T-helper 17 cell (primary cell): ENCODE measurements around the gene GRIK4. TPM values are rescaled to one million over a fixed set of nuclear protein-coding genes. Genes with fewer than 3 reads are reported as not detected.
A peak's percentile ranks its signal among the peaks of the same experiment; 100 is the strongest.

Experiments used
- ATAC-seq: fragments of 150-1000 bp; cut with Tn5 transposase; 2 replicates; pipeline ENCODE4 v1.10.0; 2021; ENCODE audit warnings: mild to moderate bottlenecking, moderate library complexity
- DNase-seq, 3 donors: peaks; one replicate each; pipeline versions ENCODE4 v3.0.0 to v3.0.0-alpha.2; 2020 to 2021
- H3K9me3 ChIP-seq: one replicate; pipeline ENCODE4 v1.7.0; 2013; ENCODE audit warnings: low read length, mild to moderate bottlenecking; ENCODE audit not compliant: control insufficient read depth, poor library complexity, severe bottlenecking
- H3K27ac Mint-ChIP-seq: one replicate; pipeline ENCODE4 v1.8.0; 2022; ENCODE audit warnings: mild to moderate bottlenecking, moderate library complexity, mixed read lengths
- H3K27me3 Mint-ChIP-seq: one replicate; pipeline ENCODE4 v1.8.0; 2022; ENCODE audit warnings: mixed read lengths
- H3K36me3 Mint-ChIP-seq: one replicate; pipeline ENCODE4 v1.8.0; 2022; ENCODE audit warnings: low read depth, mixed read lengths
- H3K4me1 Mint-ChIP-seq: one replicate; pipeline ENCODE4 v1.8.0; 2022; ENCODE audit warnings: mild to moderate bottlenecking, mixed read lengths
- H3K4me3 Mint-ChIP-seq: one replicate; pipeline ENCODE4 v1.8.0; 2022; ENCODE audit warnings: mild to moderate bottlenecking, moderate library complexity, mixed read lengths
- total RNA-seq, 4 donors: library from RNA in 2 of 4; stranded (reverse) in 2 of 4; gene quantifications; one replicate each; pipeline ENCODE4 v1.2.3 and lab custom pipeline; 2022 to 2026

GRIK4 gene
- total RNA-seq, 2 donors from 2014 or later, result 0.05 to 0.10 TPM

- Mint-ChIP-seq H3K4me3 (no peak overlapping the region), H3K36me3 (no peaks in the 10 kb centered on the region), H3K27ac (no peak overlapping the region), H3K4me1 (no peaks in the 10 kb centered on the region), H3K27me3 (peaks cover 12% of the 10 kb centered on the region)
- DNase-seq, result no peak
- ATAC-seq, result no peak
- H3K9me3 ChIP-seq, result no peaks in the 10 kb centered on the region
Measured at GRCh38 chr11:120923866-120924508, 412.4 kb downstream of the GRIK4 start.

DNA sequence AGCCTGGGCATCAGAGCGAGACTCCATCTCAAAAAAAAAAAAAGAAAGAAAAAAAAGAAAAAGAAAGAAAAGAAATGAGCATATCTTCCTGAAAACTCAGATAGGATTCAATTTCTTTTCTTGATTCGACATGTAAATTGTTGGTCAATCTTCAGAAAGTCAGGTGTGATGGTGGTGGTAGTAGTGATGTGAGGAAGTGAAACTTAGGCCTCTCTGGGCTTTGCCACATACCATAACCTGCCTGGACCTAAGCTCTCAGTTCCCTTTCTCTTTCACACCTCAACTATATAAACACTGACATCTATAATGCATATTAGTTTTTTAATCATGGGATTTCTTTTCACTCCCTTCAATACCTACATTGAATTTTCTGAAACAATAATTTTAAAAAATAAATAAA lies 414.4 kb downstream of the GRIK4 start:
- peaks cover 15% of the 10 kb centered on the region for H3K27me3 Mint-ChIP-seq

GRCh38 chr11:120928627-120929026 lies 417.1 kb downstream of the GRIK4 start:
- H3K36me3 Mint-ChIP-seq, result peaks cover 2% of the 10 kb centered on the region
- H3K4me3 Mint-ChIP-seq, result no peak overlapping the region
- peaks cover 26% of the 10 kb centered on the region for H3K27me3 Mint-ChIP-seq
- peaks cover 3% of the 10 kb centered on the region for H3K4me1 Mint-ChIP-seq
- no peak for ATAC-seq
- no peak overlapping the region for H3K27ac Mint-ChIP-seq
- DNase-seq, result no peak
- H3K9me3 ChIP-seq, result no peaks in the 10 kb centered on the region

More for the DNA sequence above, 414.4 kb downstream of the GRIK4 start:
- H3K9me3 ChIP-seq, result no peaks in the 10 kb centered on the region
- Mint-ChIP-seq H3K4me1 (no peaks in the 10 kb centered on the region), H3K36me3 (peaks cover 2% of the 10 kb centered on the region), H3K27ac (no peak overlapping the region), H3K4me3 (no peak overlapping the region)
- DNase-seq (no peak), ATAC-seq (no peak)

GRCh38 chr11:120929090-120929489 lies 417.5 kb downstream of the GRIK4 start:
- Mint-ChIP-seq H3K4me1 (peaks cover 3% of the 10 kb centered on the region), H3K27ac (no peak overlapping the region), H3K27me3 (peaks cover 28% of the 10 kb centered on the region), H3K4me3 (no peak overlapping the region), H3K36me3 (peaks cover 2% of the 10 kb centered on the region)
- DNase-seq, result no peak
- ATAC-seq, result no peak
- no peaks in the 10 kb centered on the region for H3K9me3 ChIP-seq

- H3K9me3 ChIP-seq, result no peaks in the 10 kb centered on the region
- H3K4me3 Mint-ChIP-seq, result no peak overlapping the region
- peaks cover 2% of the 10 kb centered on the region for H3K36me3 Mint-ChIP-seq
- H3K27ac Mint-ChIP-seq, result no peak overlapping the region
- H3K4me1 Mint-ChIP-seq, result peaks cover 3% of the 10 kb centered on the region
- peak in 1 of 3 donors; percentile 13 for DNase-seq
- H3K27me3 Mint-ChIP-seq, result peaks cover 30% of the 10 kb centered on the region
- peak; percentile 55 for ATAC-seq
Measured at GRCh38 chr11:120929664-120930154, 418.2 kb downstream of the GRIK4 start.

DNA sequence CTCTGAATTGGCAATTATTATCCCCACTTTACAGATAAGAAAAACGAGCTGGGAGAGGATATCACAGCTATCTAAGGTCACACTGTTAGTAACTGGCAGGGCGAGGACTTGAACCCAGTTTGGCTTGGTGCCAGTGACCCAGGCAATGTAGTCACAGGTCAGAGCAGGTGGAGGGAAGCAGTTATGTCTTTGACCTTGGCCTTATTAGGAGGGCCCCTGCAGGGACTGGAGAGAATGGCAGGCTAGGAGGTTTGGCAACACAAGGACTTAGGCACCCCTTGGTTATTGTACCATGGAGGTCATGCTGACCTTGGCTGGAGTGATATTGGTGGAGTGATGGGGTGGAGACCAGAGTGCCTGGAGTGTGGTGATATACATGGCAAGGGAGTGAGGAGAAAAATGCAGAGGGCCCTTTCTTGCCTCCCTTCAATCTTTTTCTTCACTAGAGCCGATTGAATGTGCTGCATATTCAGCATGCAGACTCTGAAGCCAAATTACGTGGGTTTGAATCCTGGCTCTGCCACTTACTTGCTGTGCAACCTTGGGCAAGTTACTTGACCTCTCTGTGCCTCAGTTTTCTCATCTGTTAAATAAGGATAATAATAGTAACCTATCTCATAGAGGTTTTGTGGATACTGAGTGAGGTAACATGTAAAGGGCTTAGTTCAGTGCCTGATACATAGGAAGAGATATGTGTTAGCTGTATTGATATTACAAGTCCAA lies 419.7 kb downstream of the GRIK4 start:
- no peaks in the 10 kb centered on the region for H3K9me3 ChIP-seq
- Mint-ChIP-seq H3K4me1 (peaks cover 3% of the 10 kb centered on the region), H3K4me3 (no peak overlapping the region), H3K27ac (no peak overlapping the region), H3K27me3 (peaks cover 40% of the 10 kb centered on the region), H3K36me3 (peaks cover 2% of the 10 kb centered on the region)
- ATAC-seq, result no peak
- no peak for DNase-seq

- no peak for ATAC-seq
- DNase-seq, result no peak
- H3K4me3 Mint-ChIP-seq, result no peak overlapping the region
- peaks cover 2% of the 10 kb centered on the region for H3K36me3 Mint-ChIP-seq
- H3K9me3 ChIP-seq, result no peaks in the 10 kb centered on the region
- peaks cover 3% of the 10 kb centered on the region for H3K4me1 Mint-ChIP-seq
- no peak overlapping the region for H3K27ac Mint-ChIP-seq
- H3K27me3 Mint-ChIP-seq, result peaks cover 50% of the 10 kb centered on the region
Measured at GRCh38 chr11:120932305-120932915, 420.9 kb downstream of the GRIK4 start.

- no peak for ATAC-seq
- H3K4me1 Mint-ChIP-seq, result peaks cover 3% of the 10 kb centered on the region
- H3K36me3 Mint-ChIP-seq, result no peaks in the 10 kb centered on the region
Measured at GRCh38 chr11:120936356-120936755, 424.8 kb downstream of the GRIK4 start.

GRCh38 chr11:120937501-120937900 lies 426.0 kb downstream of the GRIK4 start:
- no peaks in the 10 kb centered on the region for H3K36me3 Mint-ChIP-seq
- no peak overlapping the region for H3K4me3 Mint-ChIP-seq
- no peaks in the 10 kb centered on the region for H3K9me3 ChIP-seq
- H3K4me1 Mint-ChIP-seq, result peaks cover 2% of the 10 kb centered on the region
- DNase-seq (no peak), ATAC-seq (no peak)
- peaks cover 66% of the 10 kb centered on the region for H3K27me3 Mint-ChIP-seq
- H3K27ac Mint-ChIP-seq, result no peak overlapping the region

More at GRCh38 chr11:120936356-120936755, 424.8 kb downstream of the GRIK4 start:
- Mint-ChIP-seq H3K27me3 (peaks cover 64% of the 10 kb centered on the region), H3K4me3 (no peak overlapping the region), H3K27ac (no peak overlapping the region)
- no peaks in the 10 kb centered on the region for H3K9me3 ChIP-seq
- DNase-seq, result no peak

GRCh38 chr11:120938260-120938659 lies 426.7 kb downstream of the GRIK4 start:
- no peak for ATAC-seq
- Mint-ChIP-seq H3K4me1 (no peaks in the 10 kb centered on the region), H3K4me3 (no peak overlapping the region), H3K27ac (no peak overlapping the region), H3K27me3 (peaks cover 58% of the 10 kb centered on the region), H3K36me3 (no peaks in the 10 kb centered on the region)
- H3K9me3 ChIP-seq, result no peaks in the 10 kb centered on the region
- no peak for DNase-seq

- Mint-ChIP-seq H3K4me1 (no peaks in the 10 kb centered on the region), H3K27me3 (peaks cover 46% of the 10 kb centered on the region), H3K4me3 (no peak overlapping the region), H3K27ac (no peak overlapping the region), H3K36me3 (peaks cover 3% of the 10 kb centered on the region)
- no peak for DNase-seq
- no peaks in the 10 kb centered on the region for H3K9me3 ChIP-seq
- no peak for ATAC-seq
Measured at GRCh38 chr11:120940160-120940848, 428.8 kb downstream of the GRIK4 start.

DNA sequence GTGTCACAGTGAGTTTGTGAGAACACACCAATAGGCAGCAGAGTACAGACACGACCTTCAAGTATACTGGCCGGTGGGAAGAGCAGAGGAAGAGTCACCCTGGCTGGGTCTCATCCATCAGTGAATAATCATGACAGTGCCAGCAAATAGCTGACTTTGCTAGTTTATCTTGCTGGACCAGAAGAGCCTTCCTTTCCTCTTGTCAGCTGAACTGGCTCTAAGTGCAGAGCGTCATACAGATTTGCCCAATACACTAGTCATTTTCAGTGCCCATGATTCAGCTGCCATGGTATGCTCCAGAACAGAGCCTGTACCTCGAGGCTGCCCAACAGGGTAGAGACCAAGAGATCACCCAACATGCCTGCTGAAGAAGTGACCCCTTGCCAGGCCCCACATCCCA lies 429.5 kb downstream of the GRIK4 start:
- Mint-ChIP-seq H3K27me3 (peaks cover 43% of the 10 kb centered on the region), H3K36me3 (peaks cover 3% of the 10 kb centered on the region), H3K4me3 (no peak overlapping the region), H3K27ac (no peak overlapping the region), H3K4me1 (no peaks in the 10 kb centered on the region)
- no peak for ATAC-seq
- no peaks in the 10 kb centered on the region for H3K9me3 ChIP-seq
- DNase-seq, result no peak

GRCh38 chr11:120942701-120943100 lies 431.2 kb downstream of the GRIK4 start:
- DNase-seq (no peak), ATAC-seq (no peak)
- H3K9me3 ChIP-seq, result no peaks in the 10 kb centered on the region
- Mint-ChIP-seq H3K27ac (no peak overlapping the region), H3K36me3 (peaks cover 3% of the 10 kb centered on the region), H3K4me3 (no peak overlapping the region), H3K27me3 (peaks cover 28% of the 10 kb centered on the region), H3K4me1 (no peaks in the 10 kb centered on the region)
